SK-N-SH (cell line): Measurements from ENCODE around the gene SHTN1. TPM values are rescaled to one million over a fixed set of nuclear protein-coding genes. Genes with fewer than 3 reads are reported as not detected.

ENCODE experiments used
- CTCF ChIA-PET: fragments of 300-600, 350-600 bp; formaldehyde crosslinking; extraction: SDS; loops from one replicate; lab custom pipeline; 2021; lab: Yijun Ruan, JAX
- POLR2A ChIA-PET: fragments of 350-600 bp; sonication (Branson Sonifier 250); formaldehyde crosslinking; extraction: SDS; loops from one replicate; lab custom pipeline; 2020; ENCODE audit warnings: antibody characterized with exemption, inconsistent platforms; lab: Yijun Ruan, JAX
- DNase-seq: peaks from one replicate; pipeline ENCODE4 v3.0.0; 2012
- H2AFZ ChIP-seq: fragments of 200-600 bp; sonication (generic); 2 replicates; pipeline ENCODE4 v1.8.1; 2016; ENCODE audit warnings: antibody characterized with exemption, mild to moderate bottlenecking, low read depth
- H3F3A ChIP-seq: fragments of 200-600 bp; sonication (generic); replicated peaks from 2 replicates; pipeline ENCODE3; 2016; ENCODE audit warnings: antibody characterized with exemption, mild to moderate bottlenecking; ENCODE audit not compliant: insufficient read depth
- H3K27ac ChIP-seq, 2 experiments: fragments of 200-500 bp in 1 of 2; fragments of 200-600 bp in 1 of 2; sonication (Bioruptor generic) in 1 of 2; sonication (generic), shearing (Covaris generic) in 1 of 2; 2 replicates each; pipeline versions ENCODE4 v1.5.1 to v1.6.1; 2014 to 2016; ENCODE audit warnings: low read depth in 2 of 2, inconsistent platforms in 1 of 2, low read length in 1 of 2, mild to moderate bottlenecking in 1 of 2, mixed read lengths in 1 of 2
- H3K27me3 ChIP-seq: fragments of 200-600 bp; sonication (generic), shearing (Covaris generic); 2 replicates; pipeline ENCODE4 v1.6.1; 2016; ENCODE audit warnings: mixed run types; ENCODE audit not compliant: insufficient read depth
- H3K36me3 ChIP-seq, 2 experiments: fragments of 200-500 bp in 1 of 2; fragments of 200-600 bp in 1 of 2; sonication (Bioruptor generic) in 1 of 2; sonication (generic) in 1 of 2; replicated peaks in 1 of 2; 2 replicates each; pipeline versions ENCODE3 to v1.5.1; 2014 to 2016; ENCODE audit warnings: low read length in 1 of 2, mild to moderate bottlenecking in 1 of 2; ENCODE audit not compliant: insufficient read depth in 2 of 2, control insufficient read depth in 1 of 2
- H3K4me1 ChIP-seq, 2 experiments: fragments of 200-500 bp in 1 of 2; fragments of 200-600 bp in 1 of 2; sonication (Bioruptor generic) in 1 of 2; sonication (generic), shearing (Covaris generic) in 1 of 2; 2 replicates each; pipeline versions ENCODE4 v1.5.1 to v1.6.1; 2014 to 2016; ENCODE audit warnings: low read depth in 1 of 2, low read length in 1 of 2, mixed run types in 1 of 2; ENCODE audit not compliant: insufficient read depth in 2 of 2, control insufficient read depth in 1 of 2
- H3K4me2 ChIP-seq: fragments of 200-600 bp; sonication (generic), shearing (Covaris generic); 2 replicates; pipeline ENCODE4 v1.6.1; 2017; ENCODE audit warnings: mixed run types
- H3K4me3 ChIP-seq, 2 experiments: fragments of 200-500 bp in 1 of 2; fragments of 200-600 bp in 1 of 2; sonication (Bioruptor generic) in 1 of 2; sonication (generic), shearing (Covaris generic) in 1 of 2; 2 replicates each; pipeline versions ENCODE4 v1.5.1 to v1.8.1; 2014 to 2016; ENCODE audit warnings: low read depth in 2 of 2, inconsistent platforms in 1 of 2, low read length in 1 of 2, mild to moderate bottlenecking in 1 of 2, mixed read lengths in 1 of 2, moderate library complexity in 1 of 2
- H3K79me2 ChIP-seq: fragments of 200-600 bp; sonication (generic); 2 replicates; pipeline ENCODE4 v1.8.1; 2017; ENCODE audit warnings: mild to moderate bottlenecking; ENCODE audit not compliant: insufficient read depth
- H3K9ac ChIP-seq: fragments of 200-600 bp; sonication (generic); 2 replicates; pipeline ENCODE4 v1.6.1; 2017; ENCODE audit warnings: mixed run types
- H3K9me2 ChIP-seq: fragments of 200-600 bp; sonication (generic); 2 replicates; pipeline ENCODE4 v1.6.1; 2017; ENCODE audit warnings: mixed run types
- H3K9me3 ChIP-seq: fragments of 200-600 bp; sonication (generic); 2 replicates; pipeline ENCODE4 v1.6.1; 2017; ENCODE audit warnings: mixed run types, mild to moderate bottlenecking, moderate library complexity
- H4K20me1 ChIP-seq: fragments of 200-600 bp; sonication (generic); 2 replicates; pipeline ENCODE4 v1.6.1; 2017; ENCODE audit warnings: mild to moderate bottlenecking, mixed run types; ENCODE audit not compliant: insufficient read depth
- CHD2 ChIP-seq: fragments of 150-350 bp; IDR thresholded peaks from 2 replicates; pipeline ENCODE4 v1.6.1; 2018; ENCODE audit warnings: low read length; ENCODE audit not compliant: partially characterized antibody
- ELF1 ChIP-seq: IDR thresholded peaks from 2 replicates; pipeline ENCODE4 v1.4.0; 2012
- FOSL2 ChIP-seq: IDR thresholded peaks from 2 replicates; pipeline ENCODE4 v1.4.0; 2012; ENCODE audit warnings: low read depth, mild to moderate bottlenecking, moderate library complexity, borderline replicate concordance
- FOXM1 ChIP-seq: IDR thresholded peaks from 2 replicates; pipeline ENCODE4 v1.4.0; 2012; ENCODE audit warnings: low read depth, mild to moderate bottlenecking
- GATA2 ChIP-seq: sonication (generic); formaldehyde crosslinking; IDR thresholded peaks from 2 replicates; pipeline ENCODE4 v1.5.0; 2020; ENCODE audit warnings: mild to moderate bottlenecking, missing genetic modification reagents
- IRF3 ChIP-seq: fragments of 150-350 bp; IDR thresholded peaks from 2 replicates; pipeline ENCODE4 v1.6.1; 2016; ENCODE audit warnings: mild to moderate bottlenecking, low read depth, low read length
- JUND ChIP-seq: IDR thresholded peaks from 2 replicates; pipeline ENCODE4 v1.4.0; 2012
- MAX ChIP-seq: IDR thresholded peaks from 2 replicates; pipeline ENCODE4 v1.4.0; 2012; ENCODE audit warnings: low read depth
- NFIC ChIP-seq: IDR thresholded peaks from 2 replicates; pipeline ENCODE4 v1.4.0; 2012; ENCODE audit warnings: borderline replicate concordance
- NRF1 ChIP-seq: IDR thresholded peaks from 2 replicates; pipeline ENCODE4 v1.6.1; 2012; ENCODE audit warnings: low read depth, mild to moderate bottlenecking, low read length
- POLR2AphosphoS5 ChIP-seq: IDR thresholded peaks from 2 replicates; pipeline ENCODE4 v1.6.1; 2012; ENCODE audit warnings: low read depth, low read length
- RCOR1 ChIP-seq: fragments of 150-350 bp; IDR thresholded peaks from 2 replicates; pipeline ENCODE4 v1.6.1; 2017; ENCODE audit warnings: antibody characterized with exemption, low read length
- RFX5 ChIP-seq: IDR thresholded peaks from 2 replicates; pipeline ENCODE4 v1.6.1; 2012; ENCODE audit warnings: mild to moderate bottlenecking, improper control_type of control experiment, low read length
- RXRA ChIP-seq: IDR thresholded peaks from 2 replicates; pipeline ENCODE4 v1.4.0; 2012; ENCODE audit warnings: low read depth, mild to moderate bottlenecking, borderline replicate concordance
- SMC3 ChIP-seq: IDR thresholded peaks from 2 replicates; pipeline ENCODE4 v1.6.1; 2012; ENCODE audit warnings: low read depth, low read length, improper control_type of control experiment
- USF2 ChIP-seq: fragments of 150-350 bp; IDR thresholded peaks from 2 replicates; pipeline ENCODE4 v1.6.1; 2017; ENCODE audit warnings: antibody characterized with exemption, low read length, low read depth, borderline replicate concordance
- WGBS: methylation state at CpG from one replicate; pipeline ENCODE4 v1.1.6; 2017; ENCODE audit warnings: low lambda C conversion rate; 5-methylcytosine and 5-hydroxymethylcytosine counted together
- polyA plus RNA-seq, 3 experiments: library from polyadenylated mRNA; depleted of rRNA; stranded (reverse); fragments of >200 nt; gene quantifications; 2 replicates each; pipeline ENCODE4 v1.2.3, GENCODE V29; 2012

Gene SHTN1
- polyA plus RNA-seq, 1 of the 3 experiments (the other 2 are of a cell fraction), result 5.2 TPM

DNA sequence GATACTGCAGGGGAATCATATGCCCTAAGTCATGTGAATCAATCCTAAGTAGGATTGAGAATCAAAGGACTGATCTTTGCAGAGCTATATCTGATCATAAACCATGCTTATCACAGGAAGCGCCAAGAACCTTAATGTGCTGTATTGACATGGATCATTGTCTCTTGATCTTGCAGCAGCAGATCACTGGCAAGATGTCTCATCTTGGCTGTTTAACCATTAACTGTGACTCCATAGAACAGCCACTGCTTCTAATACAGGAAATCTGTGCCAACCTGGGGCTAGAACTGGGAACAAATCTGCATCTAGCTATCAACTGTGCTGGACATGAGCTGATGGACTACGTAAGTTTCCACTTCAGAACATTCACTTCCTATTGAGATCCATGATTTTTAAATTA, 134.0 kb downstream of the SHTN1 start (continued):
- TF ChIP-seq NFIC, result no peak

DNA sequence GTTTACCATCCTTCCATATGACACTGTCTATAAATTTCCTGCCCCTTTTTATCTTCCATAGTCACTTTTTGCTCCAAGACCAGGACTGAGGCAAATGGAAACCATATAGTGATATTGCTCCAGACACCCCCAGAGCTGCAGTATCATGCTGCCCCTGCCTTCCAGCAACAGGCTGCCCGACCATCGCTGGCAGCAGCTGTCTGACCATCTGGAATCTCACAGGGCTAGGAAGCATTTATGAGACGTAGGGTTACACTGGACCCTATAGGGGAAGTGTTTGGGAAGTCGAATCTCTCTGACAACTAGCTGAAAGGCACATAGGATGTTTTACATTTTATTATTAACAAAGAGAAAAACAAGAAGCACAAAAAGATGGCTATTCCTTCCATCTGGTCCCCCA, 136.3 kb downstream of the SHTN1 start:
- H3K36me3 ChIP-seq, result no peaks in the 10 kb centered on the region
- POLR2A ChIA-PET, result no interaction called here
- TF ChIP-seq RFX5, result no peak
- TF ChIP-seq, all 33 proteins: peak for 0
- Histone ChIP-seq H3K79me2 (no peaks in the 10 kb centered on the region), H3K9ac (no peak overlapping the region), H3K4me3 (no peak overlapping the region), H3K4me2 (no peak overlapping the region), H3K27me3 (no peaks in the 10 kb centered on the region), H3K27ac (no peak overlapping the region), H3K9me2 (no peaks in the 10 kb centered on the region), H3K4me1 (no peaks in the 10 kb centered on the region; a peak in 1 of 4 replicates), H2AFZ (no peak overlapping the region), H4K20me1 (no peaks in the 10 kb centered on the region), H3K9me3 (no peaks in the 10 kb centered on the region), H3F3A (no peaks in the 10 kb centered on the region)
- CTCF ChIA-PET, result interaction anchor here (0.8 to 1.1 kb wide), 2 partner anchors 33 to 244 kb away, joined by 3 read pairs; no protein-coding TSS in a partner anchor
- DNase-seq, result peak; percentile 33
- 40% methylated on average over 4 of the region's 4 CpGs for WGBS

- H2AFZ ChIP-seq, result no peak overlapping the region
- no peaks in the 10 kb centered on the region for H3K9me3 ChIP-seq
- no peaks in the 10 kb centered on the region for H3K79me2 ChIP-seq
- DNase-seq, result no peak
- TF ChIP-seq RCOR1 (no peak), MAX (no peak), CHD2 (no peak), IRF3 (no peak), JUND (no peak), RXRA (no peak), FOXM1 (no peak), FOSL2 (no peak), GATA2 (CRISPR knock-in tag) (no peak), USF2 (no peak), NRF1 (no peak), POLR2AphosphoS5 (no peak), ELF1 (no peak), SMC3 (no peak)
- no peaks in the 10 kb centered on the region for H3K9me2 ChIP-seq
- H3K27ac ChIP-seq, result no peak overlapping the region
- no peaks in the 10 kb centered on the region for H3K27me3 ChIP-seq
- no peaks in the 10 kb centered on the region; a peak in 1 of 4 replicates for H3K4me1 ChIP-seq
- ChIA-PET CTCF (interaction anchor here (0.8 kb wide), 1 partner anchor 244 kb away, joined by 3 read pairs; no protein-coding TSS in a partner anchor), POLR2A (no interaction called here)
- H4K20me1 ChIP-seq, result no peaks in the 10 kb centered on the region
- no peaks in the 10 kb centered on the region for H3F3A ChIP-seq
- no peak overlapping the region for H3K9ac ChIP-seq
- H3K4me3 ChIP-seq, result no peak overlapping the region
- H3K4me2 ChIP-seq, result no peak overlapping the region
- WGBS, result 77% methylated on average over 4 of the region's 4 CpGs
- H3K36me3 ChIP-seq, result no peaks in the 10 kb centered on the region
These were observed 136.8 kb downstream of the SHTN1 start for GRCh38 chr10:116868198-116868676.
